ENCODE measurements around the gene CREBBP. TPM values are rescaled to one million over a fixed set of nuclear protein-coding genes. Genes with fewer than 3 reads are reported as not detected.
A peak's percentile ranks its signal among the peaks of the same experiment; 100 is the strongest.

Gene CREBBP
- total and polyA plus RNA-seq, 2 donors (not counting 1 experiment from before 2014, with no cell fraction given): 6.1 to 22.6 TPM

DNA sequence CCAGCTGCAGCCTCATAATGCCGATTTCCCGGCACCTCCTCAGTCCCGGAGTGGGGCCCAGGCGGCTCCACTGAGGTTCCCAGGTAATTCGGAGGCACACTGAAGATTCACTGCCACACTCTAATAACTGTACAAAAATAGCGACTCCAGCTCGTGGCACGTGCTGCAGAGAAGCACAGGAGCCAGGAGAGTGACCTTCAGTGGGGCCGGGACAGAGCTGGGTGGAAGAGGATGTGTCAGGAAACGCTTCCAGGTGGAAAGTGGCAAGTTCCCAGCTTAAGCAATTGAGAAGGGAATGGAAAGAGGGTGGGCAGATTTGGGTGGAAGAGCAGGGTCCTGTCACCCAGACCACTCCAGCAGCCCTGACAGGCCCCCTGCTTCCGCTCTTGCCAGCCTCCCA is 160.1 kb downstream of the CREBBP start:
- H3K27ac ChIP-seq (ENCODE audit: insufficient read depth, low read length): no peak overlapping the region
- TF ChIP-seq EZH2 (IDR thresholded peaks at IDR 0.05; ENCODE audit: low read length, missing control alignments): no peak
- TF ChIP-seq, protein P1, sequence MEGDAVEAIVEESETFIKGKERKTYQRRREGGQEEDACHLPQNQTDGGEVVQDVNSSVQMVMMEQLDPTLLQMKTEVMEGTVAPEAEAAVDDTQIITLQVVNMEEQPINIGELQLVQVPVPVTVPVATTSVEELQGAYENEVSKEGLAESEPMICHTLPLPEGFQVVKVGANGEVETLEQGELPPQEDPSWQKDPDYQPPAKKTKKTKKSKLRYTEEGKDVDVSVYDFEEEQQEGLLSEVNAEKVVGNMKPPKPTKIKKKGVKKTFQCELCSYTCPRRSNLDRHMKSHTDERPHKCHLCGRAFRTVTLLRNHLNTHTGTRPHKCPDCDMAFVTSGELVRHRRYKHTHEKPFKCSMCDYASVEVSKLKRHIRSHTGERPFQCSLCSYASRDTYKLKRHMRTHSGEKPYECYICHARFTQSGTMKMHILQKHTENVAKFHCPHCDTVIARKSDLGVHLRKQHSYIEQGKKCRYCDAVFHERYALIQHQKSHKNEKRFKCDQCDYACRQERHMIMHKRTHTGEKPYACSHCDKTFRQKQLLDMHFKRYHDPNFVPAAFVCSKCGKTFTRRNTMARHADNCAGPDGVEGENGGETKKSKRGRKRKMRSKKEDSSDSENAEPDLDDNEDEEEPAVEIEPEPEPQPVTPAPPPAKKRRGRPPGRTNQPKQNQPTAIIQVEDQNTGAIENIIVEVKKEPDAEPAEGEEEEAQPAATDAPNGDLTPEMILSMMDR (conservative IDR thresholded peaks at IDR 0.05 in 1 of 2, IDR thresholded peaks at IDR 0.05 in 1 of 2; ENCODE audit: low read depth in 1 of 2, low read length in 2 of 2): no peak
- no peaks in the 10 kb centered on the region for H4K20me1 ChIP-seq (ENCODE audit: control insufficient read depth, extremely low read depth, insufficient read depth, low read length)
- peaks cover 12% of the 10 kb centered on the region for H3K79me2 ChIP-seq (ENCODE audit: control insufficient read depth, insufficient read depth, low read length)
- H3K9ac ChIP-seq (ENCODE audit: insufficient read depth, low read length): no peak overlapping the region
- H3K9me3 ChIP-seq (ENCODE audit: control insufficient read depth, insufficient read depth, low read depth, low read length): no peaks in the 10 kb centered on the region
- no peak overlapping the region for H2AFZ ChIP-seq (ENCODE audit: low read length)
- no peak overlapping the region for H3K4me2 ChIP-seq (ENCODE audit: extremely low read depth, insufficient read depth, low read length)
- H3K4me1 ChIP-seq (ENCODE audit: control insufficient read depth, extremely low read depth, insufficient read depth, low read length): peaks cover 9% of the 10 kb centered on the region
- no peak overlapping the region for H3K4me3 ChIP-seq (replicated peaks in 1 of 4; ENCODE audit: control extremely low read depth in 1 of 4, insufficient read depth in 1 of 4, low read depth in 3 of 4, low read length in 4 of 4)
- no peak for DNase-seq (ENCODE audit: low read depth in 2 of 2)
- H3K27me3 ChIP-seq (ENCODE audit: control insufficient read depth, insufficient read depth, low read length): no peaks in the 10 kb centered on the region
- no peaks in the 10 kb centered on the region for H3K36me3 ChIP-seq (ENCODE audit: control insufficient read depth, insufficient read depth, low read length)

DNA sequence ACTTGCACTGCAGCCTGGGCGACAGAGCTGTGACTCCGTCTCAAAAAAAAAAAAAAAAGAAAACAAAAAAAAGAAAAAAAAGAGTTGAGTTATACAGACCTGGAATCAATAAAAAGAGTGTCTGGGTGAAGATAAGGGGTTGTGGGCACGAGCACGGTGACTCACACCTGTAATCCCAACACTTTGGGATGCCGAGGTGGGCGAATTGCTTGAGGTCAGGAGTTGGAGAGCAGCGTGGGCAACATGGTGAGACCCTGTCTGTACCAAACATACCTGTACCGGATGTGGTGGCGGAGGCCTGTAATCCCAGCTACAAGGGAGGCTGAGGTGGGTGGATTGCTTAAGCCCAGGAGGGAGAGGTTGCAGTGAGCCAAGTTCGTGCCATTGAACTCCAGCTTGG is 161.9 kb downstream of the CREBBP start:
- Histone ChIP-seq H3K36me3 (ENCODE audit: control insufficient read depth, insufficient read depth, low read length) (peaks cover 4% of the 10 kb centered on the region), H3K79me2 (ENCODE audit: control insufficient read depth, insufficient read depth, low read length) (peaks cover 19% of the 10 kb centered on the region), H3K9me3 (ENCODE audit: control insufficient read depth, insufficient read depth, low read depth, low read length) (no peaks in the 10 kb centered on the region), H3K9ac (ENCODE audit: insufficient read depth, low read length) (no peak overlapping the region), H2AFZ (ENCODE audit: low read length) (no peak overlapping the region), H3K27me3 (ENCODE audit: control insufficient read depth, insufficient read depth, low read length) (no peaks in the 10 kb centered on the region), H4K20me1 (ENCODE audit: control insufficient read depth, extremely low read depth, insufficient read depth, low read length) (no peaks in the 10 kb centered on the region), H3K4me2 (ENCODE audit: extremely low read depth, insufficient read depth, low read length) (no peak overlapping the region), H3K4me1 (ENCODE audit: control insufficient read depth, extremely low read depth, insufficient read depth, low read length) (peaks cover 9% of the 10 kb centered on the region), H3K27ac (ENCODE audit: insufficient read depth, low read length) (no peak overlapping the region), H3K4me3 (replicated peaks in 1 of 4; ENCODE audit: control extremely low read depth in 1 of 4, insufficient read depth in 1 of 4, low read depth in 3 of 4, low read length in 4 of 4) (no peak overlapping the region)
- DNase-seq (ENCODE audit: low read depth in 2 of 2): no peak
- no peak for TF ChIP-seq EZH2 (IDR thresholded peaks at IDR 0.05; ENCODE audit: low read length, missing control alignments)
- TF ChIP-seq, protein P1 (conservative IDR thresholded peaks at IDR 0.05 in 1 of 2, IDR thresholded peaks at IDR 0.05 in 1 of 2; ENCODE audit: low read depth in 1 of 2, low read length in 2 of 2): no peak

DNA sequence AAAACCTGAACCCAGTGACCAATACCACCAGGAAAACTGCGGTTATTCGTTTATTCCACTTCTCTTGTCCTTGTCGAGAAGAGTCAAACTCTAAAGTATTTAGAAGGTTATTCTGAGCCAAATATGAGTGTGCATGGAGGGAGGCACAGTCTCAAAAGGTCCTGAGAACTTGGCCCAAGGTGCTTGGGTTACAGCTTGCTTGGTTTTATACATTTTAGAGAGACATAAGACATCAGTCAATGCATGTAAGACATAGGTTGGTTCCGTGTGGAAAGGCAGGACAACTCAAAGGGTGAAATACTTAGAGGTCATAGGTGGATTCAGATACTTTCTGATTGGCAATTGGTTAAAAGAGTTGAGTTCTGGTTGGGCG is 162.5 kb downstream of the CREBBP start:
- peak overlapping the region; percentile 87 for H3K27ac ChIP-seq (ENCODE audit: insufficient read depth, low read length)
- H3K9ac ChIP-seq (ENCODE audit: insufficient read depth, low read length): peak overlapping the region; percentile 81
- no peaks in the 10 kb centered on the region for H3K9me3 ChIP-seq (ENCODE audit: control insufficient read depth, insufficient read depth, low read depth, low read length)
- TF ChIP-seq EZH2 (IDR thresholded peaks at IDR 0.05; ENCODE audit: low read length, missing control alignments): no peak
- TF ChIP-seq, protein P1 (conservative IDR thresholded peaks at IDR 0.05 in 1 of 2, IDR thresholded peaks at IDR 0.05 in 1 of 2; ENCODE audit: low read depth in 1 of 2, low read length in 2 of 2): no peak
- peak overlapping the region; percentile 84 for H2AFZ ChIP-seq (ENCODE audit: low read length)
- peaks cover 8% of the 10 kb centered on the region for H3K36me3 ChIP-seq (ENCODE audit: control insufficient read depth, insufficient read depth, low read length)
- no peaks in the 10 kb centered on the region for H4K20me1 ChIP-seq (ENCODE audit: control insufficient read depth, extremely low read depth, insufficient read depth, low read length)
- peak in 1 of 2 donors; percentile 3 for DNase-seq (ENCODE audit: low read depth in 2 of 2)
- H3K27me3 ChIP-seq (ENCODE audit: control insufficient read depth, insufficient read depth, low read length): no peaks in the 10 kb centered on the region
- H3K79me2 ChIP-seq (ENCODE audit: control insufficient read depth, insufficient read depth, low read length): peaks cover 24% of the 10 kb centered on the region
- H3K4me3 ChIP-seq (replicated peaks in 1 of 4; ENCODE audit: control extremely low read depth in 1 of 4, insufficient read depth in 1 of 4, low read depth in 3 of 4, low read length in 4 of 4): peak overlapping the region; percentile 57 to 88 (median 66)
- H3K4me1 ChIP-seq (ENCODE audit: control insufficient read depth, extremely low read depth, insufficient read depth, low read length): peaks cover 9% of the 10 kb centered on the region
- H3K4me2 ChIP-seq (ENCODE audit: extremely low read depth, insufficient read depth, low read length): peak overlapping the region; percentile 99
